ENCODE results near the gene NR1H2. TPM values are rescaled to one million over a fixed set of nuclear protein-coding genes. Genes with fewer than 3 reads are reported as not detected.
"Not testable (repeated sequence)": the region's sequence is repeated elsewhere in the genome, so short reads cannot be mapped to it uniquely, and the experiment has no call there.

The NR1H2 gene
- total RNA-seq, 1 donor from 2014 or later: 15.1 TPM

GRCh38 chr19:50344661-50345318, 31.5 kb upstream of the NR1H2 start:
- FAIRE-seq (no peak), DNase-seq (ENCODE audit: low spot score in 2 of 2) (no peak)

GRCh38 chr19:50347089-50347581, 29.1 kb upstream of the NR1H2 start:
- DNase-seq (ENCODE audit: low spot score in 2 of 2); FAIRE-seq: not testable (repeated sequence)

GRCh38 chr19:50349277-50350057, 26.8 kb upstream of the NR1H2 start:
- no peak for FAIRE-seq
- no peak for DNase-seq (ENCODE audit: low spot score in 2 of 2)

GRCh38 chr19:50352242-50352641, 24.0 kb upstream of the NR1H2 start:
- DNase-seq (ENCODE audit: low spot score in 2 of 2) (no peak), FAIRE-seq (no peak)

GRCh38 chr19:50353487-50353880, 22.8 kb upstream of the NR1H2 start:
- FAIRE-seq; DNase-seq (ENCODE audit: low spot score in 2 of 2): not testable (repeated sequence)

- no peak for DNase-seq (ENCODE audit: low spot score in 2 of 2)
- FAIRE-seq: no peak
Measured at GRCh38 chr19:50356691-50357177, 19.5 kb upstream of the NR1H2 start.

GRCh38 chr19:50357178-50358100, 18.8 kb upstream of the NR1H2 start:
- FAIRE-seq (no peak), DNase-seq (ENCODE audit: low spot score in 2 of 2) (peak in 1 of 2 donors; percentile 60)

- DNase-seq (ENCODE audit: low spot score in 2 of 2): peak in 1 of 2 donors; percentile 51
- FAIRE-seq: no peak
Measured at GRCh38 chr19:50358483-50359327, 17.6 kb upstream of the NR1H2 start.

- DNase-seq (ENCODE audit: low spot score in 2 of 2) (no peak), FAIRE-seq (no peak)
Measured at GRCh38 chr19:50359328-50359818, 16.9 kb upstream of the NR1H2 start.

GRCh38 chr19:50361290-50362029, 14.8 kb upstream of the NR1H2 start:
- FAIRE-seq: no peak
- DNase-seq (ENCODE audit: low spot score in 2 of 2): no peak

- DNase-seq (ENCODE audit: low spot score in 2 of 2): no peak
- no peak for FAIRE-seq
Measured at GRCh38 chr19:50362030-50362412, 14.2 kb upstream of the NR1H2 start.

- DNase-seq (ENCODE audit: low spot score in 2 of 2): no peak
- no peak for FAIRE-seq
Measured at GRCh38 chr19:50362656-50363424, 13.4 kb upstream of the NR1H2 start.

- DNase-seq (ENCODE audit: low spot score in 2 of 2) (no peak), FAIRE-seq (no peak)
Measured at GRCh38 chr19:50365434-50366306, 10.6 kb upstream of the NR1H2 start, which contains the start of gene NAPSA. Gene NAPSA (minus strand): TSS chr19:50365639. CDS start chr19:50365621, 18 bp downstream.

- peak; percentile 76 to 85 for DNase-seq (ENCODE audit: low spot score in 2 of 2)
- no peak for FAIRE-seq
Measured at GRCh38 chr19:50368649-50369570, 7.3 kb upstream of the NR1H2 start.

GRCh38 chr19:50371914-50372475, 4.3 kb upstream of the NR1H2 start:
- DNase-seq (ENCODE audit: low spot score in 2 of 2): no peak
- no peak for FAIRE-seq
